AG04450 (cell line): ENCODE measurements around the gene MSI1. TPM values are rescaled to one million over a fixed set of nuclear protein-coding genes. Genes with fewer than 3 reads are reported as not detected.

Experiments
- CTCF ChIA-PET: fragments of 300-600, 350-600 bp; formaldehyde crosslinking; extraction: SDS; loops from one replicate; lab custom pipeline; 2022; ENCODE audit warnings: antibody characterized with exemption, inconsistent platforms; lab: Charles Lee
- POLR2A ChIA-PET: fragments of 350-600 bp; formaldehyde crosslinking; extraction: SDS; loops from one replicate; lab custom pipeline; 2021; ENCODE audit warnings: antibody characterized with exemption, inconsistent platforms; lab: Yijun Ruan, JAX
- DNase-seq: peaks from one replicate; pipeline ENCODE4 v3.0.0-alpha.2; 2011; ENCODE audit warnings: low read depth, low spot score
- H3K27ac ChIP-seq: one replicate; pipeline ENCODE4 v1.5.1; 2012; ENCODE audit warnings: low read depth, low read length, control low read depth
- H3K27me3 ChIP-seq: one replicate; pipeline ENCODE4 v1.6.0; 2012; ENCODE audit warnings: low read length; ENCODE audit not compliant: control insufficient read depth, insufficient read depth
- H3K4me3 ChIP-seq: 2 replicates; pipeline ENCODE4 v1.5.1; 2011; ENCODE audit warnings: mild to moderate bottlenecking, low read depth, low read length, control low read depth
- H3K9me3 ChIP-seq: 2 replicates; pipeline ENCODE4 v1.5.1; 2012; ENCODE audit warnings: low read length; ENCODE audit not compliant: control insufficient read depth, insufficient read depth
- CTCF ChIP-seq: IDR thresholded peaks from 2 replicates; pipeline ENCODE4 v1.5.1; 2011; ENCODE audit warnings: low read depth, low read length, control low read depth, inconsistent platforms
- polyA plus RNA-seq: library from polyadenylated mRNA; depleted of rRNA; stranded (reverse); fragments of >200 nt; gene quantifications from 2 replicates; pipeline ENCODE4 v1.2.3, GENCODE V29; 2011

MSI1 gene
- polyA plus RNA-seq, 1 experiment = not detected

GRCh38 chr12:120347766-120348165 is 21.2 kb downstream of the MSI1 start:
- H3K27ac ChIP-seq = no peak overlapping the region
- TF ChIP-seq CTCF = no peak
- CTCF ChIA-PET = interaction anchor here (0.6 kb wide), 1 partner anchor 7 kb away, joined by 4 read pairs; no protein-coding TSS in a partner anchor
- no peaks in the 10 kb centered on the region; the same call in 1 of the 2 replicates for H3K9me3 ChIP-seq
- no peak overlapping the region for H3K4me3 ChIP-seq
- peaks cover 15% of the 10 kb centered on the region for H3K27me3 ChIP-seq
- no peak for DNase-seq
- POLR2A ChIA-PET = no interaction called here

- no peak for DNase-seq
- H3K27ac ChIP-seq = no peak overlapping the region
- no peak overlapping the region for H3K4me3 ChIP-seq
- ChIA-PET POLR2A (no interaction called here), CTCF (no interaction called here)
- H3K9me3 ChIP-seq = no peaks in the 10 kb centered on the region; the same call in 1 of the 2 replicates
- peaks cover 19% of the 10 kb centered on the region for H3K27me3 ChIP-seq
- TF ChIP-seq CTCF = 0 out of 2 replicates have a peak, but pooled peaks have one; percentile 6
Measured at GRCh38 chr12:120346681-120347080, 22.3 kb downstream of the MSI1 start.

GRCh38 chr12:120346031-120346430 is 22.9 kb downstream of the MSI1 start:
- DNase-seq = no peak
- POLR2A ChIA-PET = no interaction called here
- Histone ChIP-seq H3K4me3 (no peak overlapping the region), H3K27me3 (peaks cover 17% of the 10 kb centered on the region), H3K27ac (no peak overlapping the region), H3K9me3 (no peaks in the 10 kb centered on the region; the same call in 1 of the 2 replicates)
- CTCF ChIA-PET = no interaction called here
- TF ChIP-seq CTCF = no peak

GRCh38 chr12:120343692-120344091 is 25.3 kb downstream of the MSI1 start:
- CTCF ChIA-PET = no interaction called here
- no peak for DNase-seq
- no peaks in the 10 kb centered on the region; the same call in 1 of the 2 replicates for H3K9me3 ChIP-seq
- no peak overlapping the region for H3K27ac ChIP-seq
- H3K27me3 ChIP-seq = peaks cover 22% of the 10 kb centered on the region
- POLR2A ChIA-PET = no interaction called here
- TF ChIP-seq CTCF = no peak
- H3K4me3 ChIP-seq = no peak overlapping the region

GRCh38 chr12:120343039-120343537 is 25.9 kb downstream of the MSI1 start:
- no peak for DNase-seq
- H3K9me3 ChIP-seq = no peaks in the 10 kb centered on the region; the same call in 1 of the 2 replicates
- H3K27me3 ChIP-seq = peaks cover 22% of the 10 kb centered on the region
- ChIA-PET CTCF (no interaction called here), POLR2A (no interaction called here)
- no peak overlapping the region for H3K27ac ChIP-seq
- H3K4me3 ChIP-seq = no peak overlapping the region
- no peak for TF ChIP-seq CTCF
